A549 (cell line): Measurements from ENCODE around the gene COG2. TPM values are rescaled to one million over a fixed set of nuclear protein-coding genes. Genes with fewer than 3 reads are reported as not detected.

ENCODE experiments used
- ATAC-seq, 2 experiments: fragments of 200-7000 bp in 1 of 2; fragments of >200 bp in 1 of 2; cut with Nextera tagmentation in 1 of 2; cut with Tn5 transposase in 1 of 2; 3 replicates each; pipeline versions ENCODE4 v1.8.0 to v1.9.1; 2018 to 2020; ENCODE audit warnings: mild to moderate bottlenecking in 1 of 2, moderate library complexity in 1 of 2
- CTCF ChIA-PET: fragments of 300-600 bp; sonication (Branson Sonifier 250); formaldehyde crosslinking; extraction: SDS; loops from one replicate; lab custom pipeline; 2021; ENCODE audit warnings: antibody characterized with exemption, inconsistent platforms; lab: Yijun Ruan, JAX
- POLR2A ChIA-PET: fragments of 350-600 bp; formaldehyde crosslinking; extraction: SDS; loops from one replicate; lab custom pipeline; 2021; ENCODE audit warnings: antibody characterized with exemption, inconsistent platforms; lab: Yijun Ruan, JAX
- DNase-seq, 2 experiments: peaks; one replicate each; pipeline versions ENCODE4 v3.0.0 to v3.0.0-alpha.2; 2011 to 2016; ENCODE audit warnings: low read depth in 1 of 2, low spot score in 1 of 2
- FAIRE-seq: peaks from 2 replicates; lab custom pipeline; 2011; peaks lifted over from hg19 to GRCh38; lab: Jason Lieb, UNC
- H3K27ac ChIP-seq, 2 experiments: fragments of >200 bp; sonication (Bioruptor Twin); formaldehyde crosslinking; 3 replicates each; pipeline ENCODE4 v1.5.1; 2016 to 2017
- H3K4me1 ChIP-seq: fragments of >200 bp; sonication (Bioruptor Twin); formaldehyde crosslinking; 3 replicates; pipeline ENCODE4 v1.6.1; 2016
- H3K4me2 ChIP-seq: fragments of >200 bp; sonication (Bioruptor Twin); formaldehyde crosslinking; 3 replicates; pipeline ENCODE4 v1.6.1; 2016
- H3K4me3 ChIP-seq: fragments of >200 bp; sonication (Bioruptor Twin); formaldehyde crosslinking; 3 replicates; pipeline ENCODE4 v1.5.1; 2016
- H3K9me3 ChIP-seq: fragments of >200 bp; sonication (Bioruptor Twin); formaldehyde crosslinking; 3 replicates; pipeline ENCODE4 v1.6.1; 2016
- CBX2 ChIP-seq: fragments of 200-600 bp; sonication (generic); IDR thresholded peaks from 2 replicates; pipeline ENCODE4 v1.6.1; 2016; ENCODE audit warnings: low read depth, mild to moderate bottlenecking, borderline replicate concordance
- EHF ChIP-seq: fragments of 250-450 bp; sonication (Bioruptor Pico); IDR thresholded peaks from 2 replicates; pipeline ENCODE4 v1.5.0; 2020; ENCODE audit warnings: mild to moderate bottlenecking
- EHMT2 ChIP-seq: fragments of 200-600 bp; sonication (generic); IDR thresholded peaks from 2 replicates; pipeline ENCODE4 v1.6.1; 2016; ENCODE audit warnings: antibody characterized with exemption, low read depth, mild to moderate bottlenecking, moderate library complexity
- ESRRA ChIP-seq: fragments of 150-350 bp; IDR thresholded peaks from 2 replicates; pipeline ENCODE4 v1.6.1; 2014; ENCODE audit warnings: mild to moderate bottlenecking, low read length, borderline replicate concordance
- FOSB ChIP-seq: fragments of 250-450 bp; sonication (Bioruptor Pico); IDR thresholded peaks from 2 replicates; pipeline ENCODE4 v1.5.0; 2020; ENCODE audit warnings: mild to moderate bottlenecking, moderate library complexity
- FOSL2 ChIP-seq, 2 experiments: fragments of 450-650 bp in 1 of 2; fragments of >200 bp in 1 of 2; sonication (Bioruptor Twin) in 1 of 2; formaldehyde crosslinking; IDR thresholded peaks; 2 replicates each; pipeline versions ENCODE4 v1.5.0 to v1.6.1; 2016 to 2020; ENCODE audit warnings: mild to moderate bottlenecking in 1 of 2, moderate library complexity in 1 of 2
- HDAC2 ChIP-seq: fragments of 200-600 bp; sonication (generic); IDR thresholded peaks from 2 replicates; pipeline ENCODE4 v1.6.1; 2016
- HES2 ChIP-seq: fragments of >200 bp; sonication (Bioruptor Twin); formaldehyde crosslinking; IDR thresholded peaks from 2 replicates; pipeline ENCODE4 v1.6.1; 2016
- HEYL ChIP-seq: fragments of 250-450 bp; sonication (Bioruptor Pico); IDR thresholded peaks from 2 replicates; pipeline ENCODE4 v1.8.0; 2021; ENCODE audit warnings: mild to moderate bottlenecking, moderate library complexity
- HOXB13 ChIP-seq: fragments of 250-450 bp; sonication (Bioruptor Pico); IDR thresholded peaks from 2 replicates; pipeline ENCODE4 v1.5.0; 2020; ENCODE audit warnings: low read depth, mild to moderate bottlenecking, moderate library complexity
- JUN ChIP-seq, 2 experiments: fragments of >200 bp; sonication (Bioruptor Twin); formaldehyde crosslinking; IDR thresholded peaks; 2 replicates in 1 of 2; 3 replicates in 1 of 2; pipeline ENCODE4 v1.6.1; 2016 to 2017
- JUNB ChIP-seq: fragments of >200 bp; sonication (Bioruptor Twin); formaldehyde crosslinking; IDR thresholded peaks from 2 replicates; pipeline ENCODE4 v1.6.1; 2016
- MAFK ChIP-seq: fragments of 450-650 bp; IDR thresholded peaks from 2 replicates; pipeline ENCODE4 v1.6.1; 2014; ENCODE audit not compliant: partially characterized antibody
- NFE2L2 ChIP-seq: fragments of 150-350 bp; conservative IDR thresholded peaks from 2 replicates; pipeline ENCODE4 v1.6.1; 2014; ENCODE audit warnings: low read length
- NR3C1 ChIP-seq: fragments of >200 bp; sonication (Bioruptor Twin); formaldehyde crosslinking; IDR thresholded peaks from 3 replicates; pipeline ENCODE4 v1.6.1; 2017
- PHF8 ChIP-seq: fragments of 200-600 bp; sonication (generic); IDR thresholded peaks from 2 replicates; pipeline ENCODE4 v1.6.1; 2016; ENCODE audit warnings: low read depth, mild to moderate bottlenecking, antibody characterized with exemption, moderate library complexity, borderline replicate concordance
- POLR2AphosphoS2 ChIP-seq: conservative IDR thresholded peaks from 2 replicates; pipeline ENCODE4 v1.6.1; 2012; ENCODE audit warnings: low read length, improper control_type of control experiment, inconsistent platforms
- RARB ChIP-seq: fragments of 250-450 bp; sonication (Bioruptor Pico); IDR thresholded peaks from 2 replicates; pipeline ENCODE4 v1.8.0; 2021; ENCODE audit warnings: mild to moderate bottlenecking, moderate library complexity
- RCOR1 ChIP-seq: fragments of 150-350 bp; IDR thresholded peaks from 2 replicates; pipeline ENCODE4 v1.6.1; 2014; ENCODE audit warnings: antibody characterized with exemption, low read length, low read depth
- TP53 ChIP-seq: fragments of 250-450 bp; sonication (Bioruptor Pico); IDR thresholded peaks from 2 replicates; pipeline ENCODE4 v1.5.0; 2021; ENCODE audit warnings: mild to moderate bottlenecking, moderate library complexity
- ZNF302 ChIP-seq: fragments of 250-450 bp; sonication (Bioruptor Pico); IDR thresholded peaks from 2 replicates; pipeline ENCODE4 v1.9.0; 2021; ENCODE audit warnings: inconsistent platforms, mild to moderate bottlenecking, moderate library complexity
- whole genome bisulfite sequencing: methylation state at CpG from one replicate; pipeline ENCODE4 v1.1.6; 2017; ENCODE audit errors: missing lambda C conversion rate; 5-methylcytosine and 5-hydroxymethylcytosine counted together
- polyA plus RNA-seq, 4 experiments: library from polyadenylated mRNA; depleted of rRNA in 3 of 4; stranded (reverse); fragments of >200 nt; fragmentation: RNase III in 1 of 4; extraction: RNeasy Plus Mini Kit Qiagen cat#74134 plus additional on column Dnase treatment in 1 of 4; gene quantifications; 2 replicates in 3 of 4; 3 replicates in 1 of 4; pipeline ENCODE4 v1.2.3, GENCODE V29; 2011 to 2017
- TF ChIP-seq, protein P1 (sequence below): fragments of 450-650 bp; IDR thresholded peaks from 2 replicates; pipeline ENCODE4 v1.6.1; 2014; ENCODE audit warnings: antibody characterized with exemption
- TF ChIP-seq, protein P2 (sequence below): fragments of >200 bp; sonication (Bioruptor Twin); formaldehyde crosslinking; IDR thresholded peaks from 3 replicates; pipeline ENCODE4 v1.6.1; 2016

COG2 gene
- polyA plus RNA-seq, 2 of the 4 experiments (the other 2 are of a cell fraction): 23.0 to 34.2 TPM

- Histone ChIP-seq H3K4me3 (no peak overlapping the region), H3K4me1 (no peaks in the 10 kb centered on the region), H3K27ac (no peak overlapping the region), H3K9me3 (no peaks in the 10 kb centered on the region), H3K4me2 (no peak overlapping the region)
- ATAC-seq (no peak), DNase-seq (no peak), FAIRE-seq (no peak)
- WGBS: 21% methylated on average over 7 of the region's 7 CpGs
- ChIA-PET CTCF (no interaction called here), POLR2A (no interaction called here)
- TF ChIP-seq HDAC2: no peak
- no peak for TF ChIP-seq NFE2L2
- TF ChIP-seq CBX2: no peak
- no peak for TF ChIP-seq HOXB13
- TF ChIP-seq, protein P1, sequence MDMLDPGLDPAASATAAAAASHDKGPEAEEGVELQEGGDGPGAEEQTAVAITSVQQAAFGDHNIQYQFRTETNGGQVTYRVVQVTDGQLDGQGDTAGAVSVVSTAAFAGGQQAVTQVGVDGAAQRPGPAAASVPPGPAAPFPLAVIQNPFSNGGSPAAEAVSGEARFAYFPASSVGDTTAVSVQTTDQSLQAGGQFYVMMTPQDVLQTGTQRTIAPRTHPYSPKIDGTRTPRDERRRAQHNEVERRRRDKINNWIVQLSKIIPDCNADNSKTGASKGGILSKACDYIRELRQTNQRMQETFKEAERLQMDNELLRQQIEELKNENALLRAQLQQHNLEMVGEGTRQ: no peak
- TF ChIP-seq HES2: no peak
- no peak for TF ChIP-seq EHF (CRISPR knock-in tag)
- TF ChIP-seq, protein P2, sequence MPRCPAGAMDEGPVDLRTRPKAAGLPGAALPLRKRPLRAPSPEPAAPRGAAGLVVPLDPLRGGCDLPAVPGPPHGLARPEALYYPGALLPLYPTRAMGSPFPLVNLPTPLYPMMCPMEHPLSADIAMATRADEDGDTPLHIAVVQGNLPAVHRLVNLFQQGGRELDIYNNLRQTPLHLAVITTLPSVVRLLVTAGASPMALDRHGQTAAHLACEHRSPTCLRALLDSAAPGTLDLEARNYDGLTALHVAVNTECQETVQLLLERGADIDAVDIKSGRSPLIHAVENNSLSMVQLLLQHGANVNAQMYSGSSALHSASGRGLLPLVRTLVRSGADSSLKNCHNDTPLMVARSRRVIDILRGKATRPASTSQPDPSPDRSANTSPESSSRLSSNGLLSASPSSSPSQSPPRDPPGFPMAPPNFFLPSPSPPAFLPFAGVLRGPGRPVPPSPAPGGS: no peak
- TF ChIP-seq, all 56 proteins: peak for 0
Observed at GRCh38 chr1:230636575-230637148, 5.6 kb upstream of the COG2 start.

DNA sequence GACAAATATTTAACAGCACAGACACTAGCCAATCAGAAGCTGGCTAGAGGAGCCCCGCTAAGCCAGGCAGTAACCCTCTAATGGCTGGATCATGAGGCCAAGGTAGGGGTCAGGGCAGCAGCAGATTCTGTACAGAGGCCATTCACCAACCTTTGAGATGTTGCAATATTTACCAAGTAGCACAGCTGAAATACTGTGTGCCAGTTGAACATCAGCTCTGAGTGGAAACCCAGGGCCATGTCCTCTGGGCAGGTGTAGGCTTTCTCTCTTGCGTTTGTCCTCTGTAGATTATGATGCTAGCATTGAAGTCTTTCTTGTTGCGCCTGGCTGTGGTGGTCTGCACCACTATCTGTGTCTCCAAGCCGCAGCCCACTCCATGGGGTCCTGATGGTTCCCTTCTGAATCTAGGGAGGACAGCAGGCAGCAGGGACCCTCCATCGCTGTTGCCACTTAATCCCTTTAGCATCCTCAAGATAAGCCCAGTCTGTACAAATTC is 2.5 kb upstream of the COG2 start:
- ChIA-PET POLR2A (no interaction called here), CTCF (interaction anchor here (0.7 kb wide), 1 partner anchor 20 kb away, joined by 3 read pairs; no protein-coding TSS in a partner anchor)
- Histone ChIP-seq H3K27ac (no peak overlapping the region), H3K4me1 (peaks cover 15% of the 10 kb centered on the region), H3K4me2 (no peak overlapping the region), H3K4me3 (no peak overlapping the region), H3K9me3 (no peaks in the 10 kb centered on the region)
- DNase-seq (no peak), ATAC-seq (no peak), FAIRE-seq (no peak)
- 29% methylated on average over 5 of the region's 5 CpGs for WGBS
- TF ChIP-seq HEYL (CRISPR knock-in tag) (no peak), CBX2 (no peak), TP53 (CRISPR knock-in tag) (no peak), MAFK (no peak), NR3C1 (no peak), PHF8 (no peak), EHMT2 (no peak), HDAC2 (no peak), HOXB13 (no peak), RARB (CRISPR knock-in tag) (no peak), POLR2AphosphoS2 (no peak), JUNB (no peak), ESRRA (no peak), RCOR1 (no peak)
- TF ChIP-seq, protein P1: no peak

- H3K4me1 ChIP-seq: peaks cover 15% of the 10 kb centered on the region
- H3K27ac ChIP-seq: no peak overlapping the region
- H3K9me3 ChIP-seq: no peaks in the 10 kb centered on the region
- ChIA-PET POLR2A (no interaction called here), CTCF (interaction anchor here (0.7 to 2.1 kb wide), 12 partner anchors 8 to 569 kb away, joined by 3 to 9 read pairs (median 4); no protein-coding TSS in a partner anchor)
- H3K4me3 ChIP-seq: no peak overlapping the region
- TF ChIP-seq JUN (IDR thresholded peaks at IDR 0.05) (no peak), ESRRA (no peak), EHMT2 (no peak), JUNB (no peak), CBX2 (no peak), ZNF302 (CRISPR knock-in tag) (no peak), FOSB (CRISPR knock-in tag) (no peak), HDAC2 (no peak), FOSL2 (IDR thresholded peaks at IDR 0.05) (no peak), FOSL2 (CRISPR knock-in tag; IDR thresholded peaks at IDR 0.05) (no peak)
- no peak for ATAC-seq
- FAIRE-seq: no peak
- WGBS: 65% methylated on average over 6 of the region's 6 CpGs
- no peak overlapping the region; the same call in 2 of the 3 replicates for H3K4me2 ChIP-seq
- DNase-seq: no peak
Observed at GRCh38 chr1:230641346-230641745, 935 bp upstream of the COG2 start.
